Trophoblast cell (in vitro differentiated cells and primary cell): ENCODE data around the gene TP53BP2.

Experiments
- DNase-seq, 2 donors: peaks; one replicate each; pipeline ENCODE4 v3.0.0-alpha.2; 2016
- H2AFZ ChIP-seq: 2 replicates; pipeline ENCODE4 v1.6.1; 2013; ENCODE audit warnings: low read length, moderate library complexity, mild to moderate bottlenecking; ENCODE audit not compliant: insufficient read depth, poor library complexity
- H2AK5ac ChIP-seq: 2 replicates; pipeline ENCODE4 v1.6.1; 2013; ENCODE audit warnings: mild to moderate bottlenecking, low read length
- H2BK120ac ChIP-seq: 2 replicates; pipeline ENCODE4 v1.6.1; 2013; ENCODE audit warnings: low read length, mild to moderate bottlenecking, moderate library complexity; ENCODE audit not compliant: insufficient read depth, poor library complexity
- H2BK12ac ChIP-seq: 2 replicates; pipeline ENCODE4 v1.6.1; 2013; ENCODE audit warnings: mild to moderate bottlenecking, low read length, moderate library complexity
- H2BK5ac ChIP-seq: 2 replicates; pipeline ENCODE4 v1.6.1; 2013; ENCODE audit warnings: low read length, low read depth, moderate library complexity, mild to moderate bottlenecking; ENCODE audit not compliant: poor library complexity
- H3K14ac ChIP-seq: 2 replicates; pipeline ENCODE4 v1.6.1; 2013; ENCODE audit warnings: mild to moderate bottlenecking, low read length
- H3K18ac ChIP-seq: 2 replicates; pipeline ENCODE4 v1.6.1; 2013; ENCODE audit warnings: mild to moderate bottlenecking, low read length
- H3K23ac ChIP-seq: 2 replicates; pipeline ENCODE4 v1.6.1; 2013; ENCODE audit warnings: low read length
- H3K27ac ChIP-seq: 2 replicates; pipeline ENCODE4 v1.5.1; 2013; ENCODE audit warnings: low read depth, mild to moderate bottlenecking, inconsistent platforms, low read length, moderate library complexity
- H3K27me3 ChIP-seq: 2 replicates; pipeline ENCODE4 v1.6.1; 2013; ENCODE audit warnings: inconsistent platforms, mild to moderate bottlenecking, low read length, moderate library complexity; ENCODE audit not compliant: insufficient read depth
- H3K36me3 ChIP-seq, 2 experiments: 1 replicate in 1 of 2; 2 replicates in 1 of 2; pipeline ENCODE4 v1.6.1; 2013; ENCODE audit warnings: low read length in 2 of 2, mild to moderate bottlenecking in 2 of 2, moderate library complexity in 1 of 2; ENCODE audit not compliant: insufficient read depth in 2 of 2, control insufficient read depth in 1 of 2
- H3K4ac ChIP-seq: 2 replicates; pipeline ENCODE4 v1.6.1; 2013; ENCODE audit warnings: low read depth, mild to moderate bottlenecking, low read length, moderate library complexity
- H3K4me1 ChIP-seq, 2 experiments: 1 replicate in 1 of 2; 2 replicates in 1 of 2; pipeline ENCODE4 v1.6.1; 2013; ENCODE audit warnings: low read length in 2 of 2, mild to moderate bottlenecking in 2 of 2, moderate library complexity in 1 of 2; ENCODE audit not compliant: insufficient read depth in 2 of 2, control insufficient read depth in 1 of 2
- H3K4me2 ChIP-seq: 2 replicates; pipeline ENCODE4 v1.6.1; 2013; ENCODE audit warnings: inconsistent platforms, mild to moderate bottlenecking, low read length, moderate library complexity
- H3K4me3 ChIP-seq: 2 replicates; pipeline ENCODE4 v1.5.1; 2013; ENCODE audit warnings: mild to moderate bottlenecking, low read depth, low read length, inconsistent platforms
- H3K79me1 ChIP-seq: one replicate; pipeline ENCODE4 v1.6.1; 2013; ENCODE audit warnings: low read length
- H3K79me2 ChIP-seq: 2 replicates; pipeline ENCODE4 v1.6.1; 2013; ENCODE audit warnings: low read length, mild to moderate bottlenecking; ENCODE audit not compliant: control insufficient read depth, insufficient read depth, poor library complexity
- H3K9ac ChIP-seq: 2 replicates; pipeline ENCODE4 v1.6.1; 2013; ENCODE audit warnings: mild to moderate bottlenecking, low read length
- H3K9me3 ChIP-seq: 2 replicates; pipeline ENCODE4 v1.6.1; 2013; ENCODE audit warnings: low read depth, mild to moderate bottlenecking, control low read depth, inconsistent platforms, low read length; ENCODE audit not compliant: insufficient read depth
- H4K12ac ChIP-seq: 2 replicates; pipeline ENCODE4 v1.6.1; 2013; ENCODE audit warnings: low read depth, mild to moderate bottlenecking, low read length, moderate library complexity
- H4K8ac ChIP-seq: 2 replicates; pipeline ENCODE4 v1.6.1; 2013; ENCODE audit warnings: low read depth, mild to moderate bottlenecking, low read length, moderate library complexity
- H4K91ac ChIP-seq: one replicate; pipeline ENCODE4 v1.6.1; 2013; ENCODE audit warnings: low read depth, mild to moderate bottlenecking, low read length, moderate library complexity
- WGBS: extraction: QIAGEN DNeasy Blood & Tissue Kit; methylation state at CpG from one replicate; pipeline ENCODE4 v1.1.7; 2013; ENCODE audit warnings: missing lambda C conversion rate; ENCODE audit not compliant: insufficient read length, insufficient coverage; ENCODE audit errors: extremely low coverage; 5-methylcytosine and 5-hydroxymethylcytosine counted together

Gene TP53BP2

GRCh38 chr1:223828162-223828848, 17.4 kb downstream of the TP53BP2 start:
- H3K18ac ChIP-seq: no peak overlapping the region
- H3K4me1 ChIP-seq: peaks cover 15 to 20% of the 10 kb centered on the region in 2 experiments
- WGBS: no CpG with 5 or more reads among the region's 6 CpGs
- H3K14ac ChIP-seq: no peak overlapping the region
- no peak overlapping the region for H3K23ac ChIP-seq
- no peak overlapping the region for H3K9ac ChIP-seq
- H2AFZ ChIP-seq: no peak overlapping the region
- no peak overlapping the region for H2BK12ac ChIP-seq
- no peak overlapping the region for H3K4ac ChIP-seq
- no peak overlapping the region for H4K8ac ChIP-seq
- H3K4me3 ChIP-seq: no peak overlapping the region
- DNase-seq: no peak
- H2BK120ac ChIP-seq: no peak overlapping the region
- H3K27me3 ChIP-seq: no peaks in the 10 kb centered on the region
- H3K9me3 ChIP-seq: no peaks in the 10 kb centered on the region
- peaks cover 27% of the 10 kb centered on the region for H3K79me2 ChIP-seq
- H3K4me2 ChIP-seq: no peak overlapping the region
- no peak overlapping the region for H4K91ac ChIP-seq
- H2BK5ac ChIP-seq: no peak overlapping the region
- no peak overlapping the region for H3K27ac ChIP-seq
- no peaks in the 10 kb centered on the region for H3K79me1 ChIP-seq
- H4K12ac ChIP-seq: no peak overlapping the region
- no peak overlapping the region for H2AK5ac ChIP-seq
- no peaks in the 10 kb centered on the region for H3K36me3 ChIP-seq

- Histone ChIP-seq H2AK5ac (no peak overlapping the region), H3K9me3 (no peaks in the 10 kb centered on the region), H3K9ac (no peak overlapping the region), H4K8ac (no peak overlapping the region), H2BK120ac (no peak overlapping the region), H4K91ac (no peak overlapping the region), H3K14ac (no peak overlapping the region), H3K4me2 (no peak overlapping the region), H3K4me1 (peaks cover 12 to 17% of the 10 kb centered on the region in 2 experiments), H3K79me1 (no peaks in the 10 kb centered on the region), H3K4me3 (no peak overlapping the region), H3K4ac (peak overlapping the region; percentile 59), H3K79me2 (peaks cover 28% of the 10 kb centered on the region), H3K27me3 (no peaks in the 10 kb centered on the region), H4K12ac (no peak overlapping the region), H2BK12ac (no peak overlapping the region), H3K36me3 (no peaks in the 10 kb centered on the region), H2BK5ac (no peak overlapping the region), H3K18ac (no peak overlapping the region), H3K23ac (no peak overlapping the region), H3K27ac (no peak overlapping the region), H2AFZ (no peak overlapping the region)
- peak; percentile 33 to 51 for DNase-seq
- no CpG with 5 or more reads among the region's 3 CpGs for WGBS
These were observed 18.5 kb downstream of the TP53BP2 start for GRCh38 chr1:223827193-223827663.

GRCh38 chr1:223825767-223826748, 19.7 kb downstream of the TP53BP2 start:
- no peak overlapping the region for H4K91ac ChIP-seq

GRCh38 chr1:223824712-223825111, 21.0 kb downstream of the TP53BP2 start:
- Histone ChIP-seq H3K4me1 (peaks cover 15 to 20% of the 10 kb centered on the region in 2 experiments), H3K14ac (no peak overlapping the region), H4K91ac (no peak overlapping the region), H3K18ac (no peak overlapping the region), H3K27ac (no peak overlapping the region), H3K36me3 (peaks cover 0 to 9% of the 10 kb centered on the region in 2 experiments), H3K79me2 (peaks cover 26% of the 10 kb centered on the region), H3K4me3 (no peak overlapping the region), H2BK5ac (no peak overlapping the region), H3K4me2 (no peak overlapping the region), H2AFZ (no peak overlapping the region), H4K8ac (no peak overlapping the region), H3K27me3 (no peaks in the 10 kb centered on the region), H3K4ac (peak overlapping the region; percentile 98), H2BK12ac (no peak overlapping the region), H2AK5ac (no peak overlapping the region), H4K12ac (no peak overlapping the region), H3K79me1 (no peaks in the 10 kb centered on the region), H3K9me3 (no peaks in the 10 kb centered on the region), H3K9ac (no peak overlapping the region), H3K23ac (no peak overlapping the region), H2BK120ac (no peak overlapping the region)
- WGBS: no CpG with 5 or more reads among the region's 4 CpGs
- DNase-seq: no peak

More at GRCh38 chr1:223825767-223826748, 19.7 kb downstream of the TP53BP2 start:
- H3K36me3 ChIP-seq: peaks cover 0 to 1% of the 10 kb centered on the region in 2 experiments
- H2BK12ac ChIP-seq: no peak overlapping the region
- no peak overlapping the region for H4K12ac ChIP-seq
- H2BK120ac ChIP-seq: no peak overlapping the region
- H2AK5ac ChIP-seq: no peak overlapping the region
- H3K4me3 ChIP-seq: no peak overlapping the region
- peaks cover 12 to 17% of the 10 kb centered on the region in 2 experiments for H3K4me1 ChIP-seq
- no peak overlapping the region for H3K14ac ChIP-seq
- no peak overlapping the region for H4K8ac ChIP-seq
- peak overlapping the region; percentile 30 for H2BK5ac ChIP-seq
- H3K79me2 ChIP-seq: peaks cover 28% of the 10 kb centered on the region
- H3K23ac ChIP-seq: peak overlapping the region; percentile 68
- DNase-seq: no peak
- no peaks in the 10 kb centered on the region for H3K9me3 ChIP-seq
- no peak overlapping the region for H3K9ac ChIP-seq
- no CpG with 5 or more reads among the region's 11 CpGs for WGBS
- no peaks in the 10 kb centered on the region for H3K27me3 ChIP-seq
- H3K4ac ChIP-seq: peak overlapping the region; percentile 89
- no peak overlapping the region for H3K4me2 ChIP-seq
- no peak overlapping the region for H2AFZ ChIP-seq
- no peaks in the 10 kb centered on the region for H3K79me1 ChIP-seq
- H3K18ac ChIP-seq: peak overlapping the region; percentile 29
- no peak overlapping the region for H3K27ac ChIP-seq
